Loucy (cell line): Measurements from ENCODE around the gene MYO1H.

Experiments used
- H2AFZ ChIP-seq: fragments of 200-600 bp; sonication (generic); 2 replicates; pipeline ENCODE4 v1.6.0; 2016; ENCODE audit warnings: antibody characterized with exemption, mild to moderate bottlenecking, low read length, moderate library complexity
- H3F3A ChIP-seq: fragments of 200-600 bp; 2 replicates; pipeline ENCODE4 v1.6.0; 2016; ENCODE audit warnings: antibody characterized with exemption, low read depth, mild to moderate bottlenecking
- H3K27me3 ChIP-seq: fragments of 200-600 bp; sonication (generic); 2 replicates; pipeline ENCODE4 v1.6.1; 2014; ENCODE audit warnings: low read length, mild to moderate bottlenecking; ENCODE audit not compliant: insufficient read depth, poor library complexity, severe bottlenecking
- H3K36me3 ChIP-seq: fragments of 200-600 bp; sonication (generic); 2 replicates; pipeline ENCODE4 v1.6.1; 2016; ENCODE audit warnings: low read length; ENCODE audit not compliant: insufficient read depth
- H3K4me1 ChIP-seq: fragments of 200-600 bp; sonication (generic); 2 replicates; pipeline ENCODE4 v1.5.1; 2014; ENCODE audit warnings: low read length, mild to moderate bottlenecking; ENCODE audit not compliant: insufficient read depth, poor library complexity, severe bottlenecking
- H3K4me2 ChIP-seq: fragments of 200-600 bp; sonication (generic); 2 replicates; pipeline ENCODE4 v1.6.0; 2014; ENCODE audit warnings: antibody characterized with exemption, low read length, low read depth, mild to moderate bottlenecking; ENCODE audit not compliant: poor library complexity, severe bottlenecking
- H3K4me3 ChIP-seq: fragments of 200-600 bp; sonication (generic); 2 replicates; pipeline ENCODE4 v1.5.1; 2014; ENCODE audit warnings: low read length, mild to moderate bottlenecking, mixed read lengths; ENCODE audit not compliant: poor library complexity, severe bottlenecking
- H3K79me2 ChIP-seq: fragments of 200-600 bp; sonication (generic); 2 replicates; pipeline ENCODE4 v1.6.1; 2014; ENCODE audit warnings: low read length; ENCODE audit not compliant: insufficient read depth
- H3K9ac ChIP-seq: fragments of 200-600 bp; sonication (generic); 2 replicates; pipeline ENCODE4 v1.6.0; 2014; ENCODE audit warnings: mild to moderate bottlenecking, low read depth, low read length, moderate library complexity; ENCODE audit not compliant: poor library complexity, severe bottlenecking
- H3K9me2 ChIP-seq: fragments of 200-600 bp; sonication (generic); replicated peaks from 2 replicates; pipeline ENCODE4 v1.6.1; 2016; ENCODE audit warnings: low read depth, low read length, mixed read lengths
- H3K9me3 ChIP-seq: fragments of 200-600 bp; sonication (generic); 2 replicates; pipeline ENCODE4 v1.6.1; 2014; ENCODE audit warnings: mild to moderate bottlenecking, antibody characterized with exemption, low read length, low read depth; ENCODE audit not compliant: insufficient read depth
- H4K20me1 ChIP-seq: fragments of 200-600 bp; sonication (generic); 2 replicates; pipeline ENCODE4 v1.6.0; 2014; ENCODE audit warnings: antibody characterized with exemption, low read length, mild to moderate bottlenecking; ENCODE audit not compliant: insufficient read depth, poor library complexity, severe bottlenecking
- EZH2phosphoT487 ChIP-seq: fragments of 200-600 bp; IDR thresholded peaks from 2 replicates; pipeline ENCODE4 v1.6.1; 2018; ENCODE audit warnings: antibody characterized with exemption, mild to moderate bottlenecking, moderate library complexity, borderline replicate concordance
- TF ChIP-seq, protein P1 (sequence below): fragments of 200-600 bp; sonication (generic); conservative IDR thresholded peaks from 2 replicates; pipeline ENCODE4 v1.5.1; 2014; ENCODE audit warnings: mild to moderate bottlenecking, antibody characterized with exemption, low read length

The MYO1H gene, protein sequence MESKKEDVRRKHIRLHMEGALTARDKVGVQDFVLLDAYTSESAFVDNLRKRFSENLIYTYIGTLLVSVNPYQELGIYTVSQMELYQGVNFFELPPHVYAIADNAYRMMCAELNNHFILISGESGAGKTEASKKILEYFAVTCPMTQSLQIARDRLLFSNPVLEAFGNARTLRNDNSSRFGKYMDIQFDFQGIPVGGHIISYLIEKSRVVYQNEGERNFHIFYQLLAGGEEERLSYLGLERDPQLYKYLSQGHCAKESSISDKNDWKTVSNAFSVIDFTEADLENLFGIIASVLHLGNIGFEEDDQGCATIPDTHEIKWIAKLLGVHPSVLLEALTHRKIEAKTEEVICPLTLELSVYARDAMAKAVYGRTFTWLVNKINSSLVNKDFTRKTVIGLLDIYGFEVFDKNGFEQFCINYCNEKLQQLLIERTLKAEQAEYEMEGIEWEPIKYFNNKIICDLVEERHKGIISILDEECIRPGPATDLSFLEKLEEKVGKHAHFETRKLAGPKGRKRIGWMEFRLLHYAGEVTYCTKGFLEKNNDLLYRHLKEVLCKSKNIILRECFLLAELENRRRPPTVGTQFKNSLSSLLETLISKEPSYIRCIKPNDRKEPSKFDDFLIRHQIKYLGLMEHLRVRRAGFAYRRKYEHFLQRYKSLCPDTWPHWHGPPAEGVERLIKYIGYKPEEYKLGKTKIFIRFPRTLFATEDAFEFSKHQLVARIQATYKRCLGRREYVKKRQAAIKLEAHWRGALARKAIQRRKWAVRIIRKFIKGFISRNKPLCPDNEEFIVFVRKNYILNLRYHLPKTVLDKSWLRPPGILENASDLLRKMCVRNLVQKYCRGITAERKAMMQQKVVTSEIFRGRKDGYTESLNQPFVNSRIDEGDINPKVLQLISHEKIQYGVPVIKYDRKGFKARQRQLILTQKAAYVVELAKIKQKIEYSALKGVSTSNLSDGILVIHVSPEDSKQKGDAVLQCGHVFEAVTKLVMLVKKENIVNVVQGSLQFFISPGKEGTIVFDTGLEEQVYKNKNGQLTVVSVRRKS

DNA sequence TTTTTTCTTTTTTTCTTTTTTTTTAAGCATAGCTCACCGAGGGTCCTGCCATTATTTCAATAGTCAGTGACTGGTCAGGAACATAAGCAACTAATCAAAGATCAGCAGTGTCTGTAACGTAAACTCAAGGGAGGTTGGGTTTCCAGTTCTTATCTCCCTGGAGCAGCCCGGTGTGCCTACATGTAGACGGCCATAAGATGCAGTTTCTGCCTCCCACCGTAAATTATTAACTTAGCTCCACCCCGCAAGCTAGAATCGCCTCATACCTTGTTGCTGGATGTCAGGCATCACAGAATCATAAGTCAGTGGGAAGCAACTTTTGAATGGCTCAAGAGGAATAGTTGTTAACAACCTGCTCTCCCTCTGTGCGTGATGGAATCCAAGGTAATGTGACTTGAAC is at the start of gene MYO1H:
TSS of gene MYO1H (plus strand) at position 312 of the 400 bp plus-strand sequence. CDS start at position 373, 61 bp downstream.
- TF ChIP-seq, protein P1, sequence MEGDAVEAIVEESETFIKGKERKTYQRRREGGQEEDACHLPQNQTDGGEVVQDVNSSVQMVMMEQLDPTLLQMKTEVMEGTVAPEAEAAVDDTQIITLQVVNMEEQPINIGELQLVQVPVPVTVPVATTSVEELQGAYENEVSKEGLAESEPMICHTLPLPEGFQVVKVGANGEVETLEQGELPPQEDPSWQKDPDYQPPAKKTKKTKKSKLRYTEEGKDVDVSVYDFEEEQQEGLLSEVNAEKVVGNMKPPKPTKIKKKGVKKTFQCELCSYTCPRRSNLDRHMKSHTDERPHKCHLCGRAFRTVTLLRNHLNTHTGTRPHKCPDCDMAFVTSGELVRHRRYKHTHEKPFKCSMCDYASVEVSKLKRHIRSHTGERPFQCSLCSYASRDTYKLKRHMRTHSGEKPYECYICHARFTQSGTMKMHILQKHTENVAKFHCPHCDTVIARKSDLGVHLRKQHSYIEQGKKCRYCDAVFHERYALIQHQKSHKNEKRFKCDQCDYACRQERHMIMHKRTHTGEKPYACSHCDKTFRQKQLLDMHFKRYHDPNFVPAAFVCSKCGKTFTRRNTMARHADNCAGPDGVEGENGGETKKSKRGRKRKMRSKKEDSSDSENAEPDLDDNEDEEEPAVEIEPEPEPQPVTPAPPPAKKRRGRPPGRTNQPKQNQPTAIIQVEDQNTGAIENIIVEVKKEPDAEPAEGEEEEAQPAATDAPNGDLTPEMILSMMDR, result no peak
- TF ChIP-seq EZH2phosphoT487, result no peak
- Histone ChIP-seq H3K27me3 (no peaks in the 10 kb centered on the region), H3K36me3 (no peaks in the 10 kb centered on the region), H3K4me1 (no peaks in the 10 kb centered on the region), H3K4me3 (no peak within 1 kb of the TSS), H4K20me1 (no peaks in the 10 kb centered on the region), H3F3A (no peaks in the 10 kb centered on the region), H3K9ac (no peak within 1 kb of the TSS), H3K79me2 (no peaks in the 10 kb centered on the region), H2AFZ (no peak within 1 kb of the TSS), H3K4me2 (no peak within 1 kb of the TSS), H3K9me3 (no peaks in the 10 kb centered on the region), H3K9me2 (no peaks in the 10 kb centered on the region)

DNA sequence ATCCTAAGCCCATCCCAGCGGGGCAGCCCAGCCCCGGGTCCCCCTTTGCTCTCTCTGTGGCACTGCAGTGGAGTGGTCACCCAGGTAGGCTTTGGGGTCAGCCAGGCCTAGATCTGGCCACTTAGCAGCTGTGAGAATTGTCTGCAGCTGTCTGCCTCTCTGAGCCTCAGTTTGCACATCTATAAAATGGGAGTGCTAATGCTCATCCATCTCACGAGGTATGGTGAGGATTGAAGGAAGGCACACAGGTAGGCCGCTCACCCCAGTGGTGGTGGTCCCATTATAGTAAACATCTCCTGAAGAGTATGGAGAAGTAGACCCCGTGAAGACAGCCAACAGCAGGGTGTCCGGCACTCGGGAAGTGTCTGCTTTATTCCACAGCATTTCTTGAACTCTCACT is 47.9 kb upstream of the MYO1H start:
- no peaks in the 10 kb centered on the region for H3K9me2 ChIP-seq
- H3K4me2 ChIP-seq, result no peak overlapping the region
- no peaks in the 10 kb centered on the region for H3F3A ChIP-seq
- no peaks in the 10 kb centered on the region for H3K36me3 ChIP-seq
- H3K27me3 ChIP-seq, result no peaks in the 10 kb centered on the region
- TF ChIP-seq, protein P1, result no peak
- TF ChIP-seq EZH2phosphoT487, result no peak
- H4K20me1 ChIP-seq, result no peaks in the 10 kb centered on the region
- no peak overlapping the region for H2AFZ ChIP-seq
- H3K9ac ChIP-seq, result no peak overlapping the region
- no peaks in the 10 kb centered on the region for H3K9me3 ChIP-seq
- peaks cover 20% of the 10 kb centered on the region for H3K4me1 ChIP-seq
- no peaks in the 10 kb centered on the region for H3K79me2 ChIP-seq
- H3K4me3 ChIP-seq, result no peak overlapping the region

DNA sequence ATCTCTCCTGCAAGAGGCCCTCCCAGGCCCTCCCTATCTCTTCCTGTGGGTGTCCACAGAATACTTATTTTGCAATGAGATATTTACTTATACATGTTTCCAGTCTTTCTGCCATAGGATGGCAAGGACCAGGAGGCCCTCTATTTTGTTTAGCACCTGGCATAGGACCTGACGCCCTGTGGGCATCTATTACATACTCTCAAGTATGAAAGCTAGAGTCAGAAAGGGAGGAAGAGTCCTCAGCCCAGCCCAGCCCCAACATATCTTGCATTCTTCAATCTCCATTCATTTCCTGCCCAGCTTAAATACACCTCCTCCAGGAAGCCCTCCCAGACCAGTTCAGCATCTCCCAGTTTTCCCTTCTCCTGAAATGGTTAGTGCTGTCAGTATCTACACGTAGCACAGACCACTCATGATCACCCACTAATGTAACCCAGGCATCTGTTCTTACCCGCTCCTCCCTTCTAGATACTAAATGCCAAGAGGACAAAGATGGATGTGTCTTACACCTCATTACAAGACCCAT is 46.0 kb upstream of the MYO1H start:
- no peak overlapping the region for H2AFZ ChIP-seq
- H3K9me3 ChIP-seq, result no peaks in the 10 kb centered on the region
- no peaks in the 10 kb centered on the region for H3K9me2 ChIP-seq
- no peaks in the 10 kb centered on the region for H4K20me1 ChIP-seq
- no peak overlapping the region for H3K9ac ChIP-seq
- H3K4me2 ChIP-seq, result no peak overlapping the region
- H3F3A ChIP-seq, result no peaks in the 10 kb centered on the region
- no peaks in the 10 kb centered on the region for H3K79me2 ChIP-seq
- H3K4me3 ChIP-seq, result no peak overlapping the region
- TF ChIP-seq EZH2phosphoT487, result no peak
- TF ChIP-seq, protein P1, result no peak
- peaks cover 34% of the 10 kb centered on the region for H3K4me1 ChIP-seq
- H3K27me3 ChIP-seq, result no peaks in the 10 kb centered on the region
- H3K36me3 ChIP-seq, result no peaks in the 10 kb centered on the region
